Thyroid gland (tissue), 4 donors: ENCODE data around the gene GIGYF2. TPM values are rescaled to one million over a fixed set of nuclear protein-coding genes. Genes with fewer than 3 reads are reported as not detected.

Experiments
- DNase-seq, 2 donors: peaks; one replicate each; pipeline ENCODE4 v3.0.0-alpha.2; 2019
- H3K27ac ChIP-seq, 3 donors: fragments of 200-600 bp; sonication (generic); 1 replicate in 2 of 3; 2 replicates in 1 of 3; pipeline ENCODE4 v1.5.1; 2016 to 2019; ENCODE audit warnings: mild to moderate bottlenecking in 1 of 3, moderate library complexity in 1 of 3
- H3K27me3 ChIP-seq: fragments of 200-600 bp; sonication (generic); one replicate; pipeline ENCODE4 v1.5.1; 2019
- H3K36me3 ChIP-seq, 2 donors: fragments of 200-600 bp; sonication (generic); one replicate each; pipeline ENCODE4 v1.5.1; 2016 to 2019
- H3K4me1 ChIP-seq, 2 donors: fragments of 200-600 bp; sonication (generic); one replicate each; pipeline ENCODE4 v1.5.1; 2017 to 2019
- H3K4me3 ChIP-seq, 3 donors: fragments of 200-600 bp; sonication (generic); replicated peaks in 1 of 3; 1 replicate in 2 of 3; 2 replicates in 1 of 3; pipeline ENCODE4 v1.5.1; 2016; ENCODE audit warnings: mild to moderate bottlenecking in 1 of 3
- H3K9me3 ChIP-seq: fragments of 200-600 bp; sonication (generic); one replicate; pipeline ENCODE4 v1.5.1; 2017
- POLR2A ChIP-seq, 2 donors: fragments of 450-650 bp; IDR thresholded peaks; one replicate each; pipeline ENCODE4 v1.6.1; 2017; ENCODE audit warnings: antibody characterized with exemption in 2 of 2, mild to moderate bottlenecking in 2 of 2, moderate library complexity in 1 of 2
- WGBS, 2 donors: methylation state at CpG; one replicate each; pipeline ENCODE4 v1.1.5; 2017; 5-methylcytosine and 5-hydroxymethylcytosine counted together
- intact Hi-C: fragments of 100-400 bp; cut with DNase I; formaldehyde crosslinking; loops from one replicate; pipeline ENCODE4 v1.15.1; 2023
- total RNA-seq, 4 donors: library from RNA; depleted of rRNA; stranded (reverse); fragments of >200 nt; gene quantifications; one replicate each; pipeline ENCODE4 v1.2.3, GENCODE V29; 2016
- TF ChIP-seq, protein P1 (sequence below), 6 experiments: fragments of 200-600 bp in 3 of 6; fragments of 450-650 bp in 3 of 6; sonication (generic) in 3 of 6; IDR thresholded peaks; one replicate each; pipeline ENCODE4 v1.5.1; 2016 to 2019; ENCODE audit warnings: antibody characterized with exemption in 6 of 6, mild to moderate bottlenecking in 2 of 6, inconsistent platforms in 1 of 6, moderate library complexity in 1 of 6

Gene GIGYF2
- total RNA-seq, 4 donors from 2014 or later: 88.7 to 138 (median 101) TPM

DNA sequence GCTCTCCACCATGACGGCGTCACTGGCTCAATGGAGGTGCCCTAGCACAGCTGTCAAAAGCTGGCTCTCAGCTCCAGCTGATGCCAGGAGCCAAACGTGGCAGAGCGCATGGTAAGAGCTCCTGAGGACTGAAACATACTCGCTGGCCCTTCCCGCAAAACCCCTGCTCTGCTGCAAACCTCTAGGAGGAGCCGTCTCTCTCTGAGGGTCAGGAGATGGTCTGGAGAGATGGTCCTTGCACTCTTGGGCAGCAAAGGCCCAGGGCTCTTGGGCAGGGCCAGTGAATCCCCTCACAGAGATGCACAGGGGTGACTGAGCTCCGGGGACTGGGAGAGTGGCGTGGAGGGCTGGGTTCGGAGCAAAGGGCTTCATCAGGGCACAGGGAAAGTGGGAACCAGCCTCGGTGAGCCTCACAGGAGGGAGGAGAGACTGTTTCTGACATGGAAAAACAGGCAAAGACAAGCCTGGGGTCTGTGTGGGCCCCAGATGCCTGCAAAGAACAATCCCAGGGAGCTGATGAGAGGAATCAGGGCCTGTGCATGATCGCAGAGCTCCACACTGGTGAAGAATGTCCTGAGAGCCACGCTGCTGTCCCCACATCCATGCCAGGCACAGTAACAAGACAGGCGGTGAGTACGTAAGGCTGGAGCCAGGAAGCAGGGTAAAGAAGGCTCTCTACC, 190.2 kb downstream of the GIGYF2 start:
- Histone ChIP-seq H3K9me3 (no peaks in the 10 kb centered on the region), H3K4me1 (peaks cover 3 to 4% of the 10 kb centered on the region in 2 donors), H3K4me3 (no peak overlapping the region), H3K36me3 (no peaks in the 10 kb centered on the region), H3K27ac (no peak overlapping the region), H3K27me3 (no peaks in the 10 kb centered on the region)
- TF ChIP-seq, protein P1, sequence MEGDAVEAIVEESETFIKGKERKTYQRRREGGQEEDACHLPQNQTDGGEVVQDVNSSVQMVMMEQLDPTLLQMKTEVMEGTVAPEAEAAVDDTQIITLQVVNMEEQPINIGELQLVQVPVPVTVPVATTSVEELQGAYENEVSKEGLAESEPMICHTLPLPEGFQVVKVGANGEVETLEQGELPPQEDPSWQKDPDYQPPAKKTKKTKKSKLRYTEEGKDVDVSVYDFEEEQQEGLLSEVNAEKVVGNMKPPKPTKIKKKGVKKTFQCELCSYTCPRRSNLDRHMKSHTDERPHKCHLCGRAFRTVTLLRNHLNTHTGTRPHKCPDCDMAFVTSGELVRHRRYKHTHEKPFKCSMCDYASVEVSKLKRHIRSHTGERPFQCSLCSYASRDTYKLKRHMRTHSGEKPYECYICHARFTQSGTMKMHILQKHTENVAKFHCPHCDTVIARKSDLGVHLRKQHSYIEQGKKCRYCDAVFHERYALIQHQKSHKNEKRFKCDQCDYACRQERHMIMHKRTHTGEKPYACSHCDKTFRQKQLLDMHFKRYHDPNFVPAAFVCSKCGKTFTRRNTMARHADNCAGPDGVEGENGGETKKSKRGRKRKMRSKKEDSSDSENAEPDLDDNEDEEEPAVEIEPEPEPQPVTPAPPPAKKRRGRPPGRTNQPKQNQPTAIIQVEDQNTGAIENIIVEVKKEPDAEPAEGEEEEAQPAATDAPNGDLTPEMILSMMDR (IDR thresholded peaks at IDR 0.05): no peak
- TF ChIP-seq POLR2A (IDR thresholded peaks at IDR 0.05): no peak
- 79 to 80% methylated on average over 9 to 12 of the region's 15 CpGs for WGBS, 2 donors
- intact Hi-C loops: no loop called here
- no peak for DNase-seq

GRCh38 chr2:232888099-232888836, 191.1 kb downstream of the GIGYF2 start:
- Histone ChIP-seq H3K27ac (no peak overlapping the region), H3K9me3 (no peaks in the 10 kb centered on the region), H3K4me3 (no peak overlapping the region), H3K4me1 (peaks cover 3 to 4% of the 10 kb centered on the region in 2 donors), H3K27me3 (no peaks in the 10 kb centered on the region), H3K36me3 (no peaks in the 10 kb centered on the region)
- 87 to 93% methylated on average over 20 to 21 of the region's 21 CpGs for WGBS, 2 donors
- intact Hi-C loops: no loop called here
- no peak for DNase-seq
- TF ChIP-seq, protein P1 (IDR thresholded peaks at IDR 0.05): no peak

- Histone ChIP-seq H3K36me3 (no peaks in the 10 kb centered on the region), H3K9me3 (no peaks in the 10 kb centered on the region), H3K4me1 (peaks cover 3 to 4% of the 10 kb centered on the region in 2 donors), H3K27ac (no peak overlapping the region), H3K4me3 (no peak overlapping the region), H3K27me3 (no peaks in the 10 kb centered on the region)
- DNase-seq: no peak
- WGBS, 2 donors: 88 to 89% methylated on average over 14 of the region's 14 CpGs
- no peak for TF ChIP-seq POLR2A (IDR thresholded peaks at IDR 0.05)
- TF ChIP-seq, protein P1 (IDR thresholded peaks at IDR 0.05): no peak
- intact Hi-C loops: no loop called here
Observed at GRCh38 chr2:232888839-232889529, 191.9 kb downstream of the GIGYF2 start.

- WGBS, 2 donors: 84 to 91% methylated on average over 3 to 4 of the region's 5 CpGs
- TF ChIP-seq, protein P1 (IDR thresholded peaks at IDR 0.05): no peak
- TF ChIP-seq POLR2A (IDR thresholded peaks at IDR 0.05): no peak
- Histone ChIP-seq H3K9me3 (no peaks in the 10 kb centered on the region), H3K4me1 (peaks cover 3 to 4% of the 10 kb centered on the region in 2 donors), H3K27ac (no peak overlapping the region), H3K4me3 (no peak overlapping the region), H3K27me3 (no peaks in the 10 kb centered on the region), H3K36me3 (no peaks in the 10 kb centered on the region)
- intact Hi-C loops: no loop called here
- no peak for DNase-seq
Observed at GRCh38 chr2:232889876-232890401, 192.8 kb downstream of the GIGYF2 start.
